SK-N-SH (cell line): ENCODE results near the gene SEZ6. TPM values are rescaled to one million over a fixed set of nuclear protein-coding genes. Genes with fewer than 3 reads are reported as not detected.

Experiments
- CTCF ChIA-PET: fragments of 300-600, 350-600 bp; formaldehyde crosslinking; extraction: SDS; loops from one replicate; lab custom pipeline; 2021; lab: Yijun Ruan, JAX
- POLR2A ChIA-PET: fragments of 350-600 bp; sonication (Branson Sonifier 250); formaldehyde crosslinking; extraction: SDS; loops from one replicate; lab custom pipeline; 2020; ENCODE audit warnings: antibody characterized with exemption, inconsistent platforms; lab: Yijun Ruan, JAX
- DNase-seq: peaks from one replicate; pipeline ENCODE4 v3.0.0; 2012
- H2AFZ ChIP-seq: fragments of 200-600 bp; sonication (generic); 2 replicates; pipeline ENCODE4 v1.8.1; 2016; ENCODE audit warnings: antibody characterized with exemption, mild to moderate bottlenecking, low read depth
- H3F3A ChIP-seq: fragments of 200-600 bp; sonication (generic); replicated peaks from 2 replicates; pipeline ENCODE3; 2016; ENCODE audit warnings: antibody characterized with exemption, mild to moderate bottlenecking; ENCODE audit not compliant: insufficient read depth
- H3K27ac ChIP-seq, 2 experiments: fragments of 200-500 bp in 1 of 2; fragments of 200-600 bp in 1 of 2; sonication (Bioruptor generic) in 1 of 2; sonication (generic), shearing (Covaris generic) in 1 of 2; 2 replicates each; pipeline versions ENCODE4 v1.5.1 to v1.6.1; 2014 to 2016; ENCODE audit warnings: low read depth in 2 of 2, inconsistent platforms in 1 of 2, low read length in 1 of 2, mild to moderate bottlenecking in 1 of 2, mixed read lengths in 1 of 2
- H3K27me3 ChIP-seq: fragments of 200-600 bp; sonication (generic), shearing (Covaris generic); 2 replicates; pipeline ENCODE4 v1.6.1; 2016; ENCODE audit warnings: mixed run types; ENCODE audit not compliant: insufficient read depth
- H3K36me3 ChIP-seq, 2 experiments: fragments of 200-500 bp in 1 of 2; fragments of 200-600 bp in 1 of 2; sonication (Bioruptor generic) in 1 of 2; sonication (generic) in 1 of 2; replicated peaks in 1 of 2; 2 replicates each; pipeline versions ENCODE3 to v1.5.1; 2014 to 2016; ENCODE audit warnings: low read length in 1 of 2, mild to moderate bottlenecking in 1 of 2; ENCODE audit not compliant: insufficient read depth in 2 of 2, control insufficient read depth in 1 of 2
- H3K4me1 ChIP-seq, 2 experiments: fragments of 200-500 bp in 1 of 2; fragments of 200-600 bp in 1 of 2; sonication (Bioruptor generic) in 1 of 2; sonication (generic), shearing (Covaris generic) in 1 of 2; 2 replicates each; pipeline versions ENCODE4 v1.5.1 to v1.6.1; 2014 to 2016; ENCODE audit warnings: low read depth in 1 of 2, low read length in 1 of 2, mixed run types in 1 of 2; ENCODE audit not compliant: insufficient read depth in 2 of 2, control insufficient read depth in 1 of 2
- H3K4me2 ChIP-seq: fragments of 200-600 bp; sonication (generic), shearing (Covaris generic); 2 replicates; pipeline ENCODE4 v1.6.1; 2017; ENCODE audit warnings: mixed run types
- H3K4me3 ChIP-seq, 2 experiments: fragments of 200-500 bp in 1 of 2; fragments of 200-600 bp in 1 of 2; sonication (Bioruptor generic) in 1 of 2; sonication (generic), shearing (Covaris generic) in 1 of 2; 2 replicates each; pipeline versions ENCODE4 v1.5.1 to v1.8.1; 2014 to 2016; ENCODE audit warnings: low read depth in 2 of 2, inconsistent platforms in 1 of 2, low read length in 1 of 2, mild to moderate bottlenecking in 1 of 2, mixed read lengths in 1 of 2, moderate library complexity in 1 of 2
- H3K79me2 ChIP-seq: fragments of 200-600 bp; sonication (generic); 2 replicates; pipeline ENCODE4 v1.8.1; 2017; ENCODE audit warnings: mild to moderate bottlenecking; ENCODE audit not compliant: insufficient read depth
- H3K9ac ChIP-seq: fragments of 200-600 bp; sonication (generic); 2 replicates; pipeline ENCODE4 v1.6.1; 2017; ENCODE audit warnings: mixed run types
- H3K9me2 ChIP-seq: fragments of 200-600 bp; sonication (generic); 2 replicates; pipeline ENCODE4 v1.6.1; 2017; ENCODE audit warnings: mixed run types
- H3K9me3 ChIP-seq: fragments of 200-600 bp; sonication (generic); 2 replicates; pipeline ENCODE4 v1.6.1; 2017; ENCODE audit warnings: mixed run types, mild to moderate bottlenecking, moderate library complexity
- H4K20me1 ChIP-seq: fragments of 200-600 bp; sonication (generic); 2 replicates; pipeline ENCODE4 v1.6.1; 2017; ENCODE audit warnings: mild to moderate bottlenecking, mixed run types; ENCODE audit not compliant: insufficient read depth
- CHD2 ChIP-seq: fragments of 150-350 bp; IDR thresholded peaks from 2 replicates; pipeline ENCODE4 v1.6.1; 2018; ENCODE audit warnings: low read length; ENCODE audit not compliant: partially characterized antibody
- ELF1 ChIP-seq: IDR thresholded peaks from 2 replicates; pipeline ENCODE4 v1.4.0; 2012
- FOXM1 ChIP-seq: IDR thresholded peaks from 2 replicates; pipeline ENCODE4 v1.4.0; 2012; ENCODE audit warnings: low read depth, mild to moderate bottlenecking
- GABPA ChIP-seq: IDR thresholded peaks from 2 replicates; pipeline ENCODE4 v1.4.0; 2012; ENCODE audit warnings: low read depth, mild to moderate bottlenecking
- JUND ChIP-seq: IDR thresholded peaks from 2 replicates; pipeline ENCODE4 v1.4.0; 2012
- MAX ChIP-seq: IDR thresholded peaks from 2 replicates; pipeline ENCODE4 v1.4.0; 2012; ENCODE audit warnings: low read depth
- MEF2A ChIP-seq: IDR thresholded peaks from 2 replicates; pipeline ENCODE4 v1.4.0; 2012; ENCODE audit warnings: low read depth, borderline replicate concordance
- NFIC ChIP-seq: IDR thresholded peaks from 2 replicates; pipeline ENCODE4 v1.4.0; 2012; ENCODE audit warnings: borderline replicate concordance
- RAD21 ChIP-seq: IDR thresholded peaks from 2 replicates; pipeline ENCODE4 v1.6.1; 2012; ENCODE audit warnings: mild to moderate bottlenecking, low read length
- RCOR1 ChIP-seq: fragments of 150-350 bp; IDR thresholded peaks from 2 replicates; pipeline ENCODE4 v1.6.1; 2017; ENCODE audit warnings: antibody characterized with exemption, low read length
- RFX5 ChIP-seq: IDR thresholded peaks from 2 replicates; pipeline ENCODE4 v1.6.1; 2012; ENCODE audit warnings: mild to moderate bottlenecking, improper control_type of control experiment, low read length
- RXRA ChIP-seq: IDR thresholded peaks from 2 replicates; pipeline ENCODE4 v1.4.0; 2012; ENCODE audit warnings: low read depth, mild to moderate bottlenecking, borderline replicate concordance
- SMC3 ChIP-seq: IDR thresholded peaks from 2 replicates; pipeline ENCODE4 v1.6.1; 2012; ENCODE audit warnings: low read depth, low read length, improper control_type of control experiment
- TAF1 ChIP-seq: IDR thresholded peaks from 2 replicates; pipeline ENCODE4 v1.6.1; 2012; ENCODE audit warnings: low read depth, mild to moderate bottlenecking, low read length, moderate library complexity, borderline replicate concordance
- TEAD4 ChIP-seq: IDR thresholded peaks from 2 replicates; pipeline ENCODE4 v1.4.0; 2012; ENCODE audit warnings: mild to moderate bottlenecking, borderline replicate concordance; ENCODE audit not compliant: insufficient read depth
- YY1 ChIP-seq: IDR thresholded peaks from 2 replicates; pipeline ENCODE4 v1.4.0; 2012; ENCODE audit warnings: low read depth, mild to moderate bottlenecking
- ZBTB33 ChIP-seq: IDR thresholded peaks from 2 replicates; pipeline ENCODE4 v1.4.0; 2012; ENCODE audit warnings: low read depth, borderline replicate concordance
- WGBS: methylation state at CpG from one replicate; pipeline ENCODE4 v1.1.6; 2017; ENCODE audit warnings: low lambda C conversion rate; 5-methylcytosine and 5-hydroxymethylcytosine counted together
- polyA plus RNA-seq, 3 experiments: library from polyadenylated mRNA; depleted of rRNA; stranded (reverse); fragments of >200 nt; gene quantifications; 2 replicates each; pipeline ENCODE4 v1.2.3, GENCODE V29; 2012

SEZ6 gene
- polyA plus RNA-seq, 1 of the 3 experiments (the other 2 are of a cell fraction), result 0.12 TPM

GRCh38 chr17:29021226-29021625 lies 15.4 kb upstream of the SEZ6 start:
- TF ChIP-seq FOXM1, result no peak
- TF ChIP-seq CHD2, result no peak
- no peak for TF ChIP-seq JUND
- no peak for TF ChIP-seq RCOR1
- TF ChIP-seq MAX, result no peak
- no peak for TF ChIP-seq TEAD4
- TF ChIP-seq NFIC, result no peak
- TF ChIP-seq TAF1, result no peak
- no peak for TF ChIP-seq RAD21
- no peak for TF ChIP-seq GABPA
- TF ChIP-seq ZBTB33, result no peak
- no peak for TF ChIP-seq YY1
- TF ChIP-seq ELF1, result no peak
- TF ChIP-seq RFX5, result no peak
- no peak for TF ChIP-seq SMC3
- TF ChIP-seq MEF2A, result no peak
- no peak for TF ChIP-seq RXRA
- DNase-seq, result no peak
- H3K79me2 ChIP-seq, result no peaks in the 10 kb centered on the region
- no peaks in the 10 kb centered on the region for H3K9me2 ChIP-seq
- H3K4me3 ChIP-seq, result no peak overlapping the region
- no peak overlapping the region for H3K4me2 ChIP-seq
- peaks cover 26% of the 10 kb centered on the region; the same call in 1 of the 2 replicates for H3K27me3 ChIP-seq
- H3K9ac ChIP-seq, result no peak overlapping the region
- H3K9me3 ChIP-seq, result no peaks in the 10 kb centered on the region
- no peaks in the 10 kb centered on the region for H3K36me3 ChIP-seq
- no peak overlapping the region for H2AFZ ChIP-seq
- peaks cover 0 to 5% of the 10 kb centered on the region in 2 experiments; a peak in 1 of 4 replicates for H3K4me1 ChIP-seq
- no peak overlapping the region for H3K27ac ChIP-seq
- POLR2A ChIA-PET, result no interaction called here
- no peaks in the 10 kb centered on the region for H4K20me1 ChIP-seq
- CTCF ChIA-PET, result interaction anchor here (0.6 to 0.9 kb wide), 2 partner anchors 21 to 103 kb away, joined by 3 read pairs; no protein-coding TSS in a partner anchor
- H3F3A ChIP-seq, result no peaks in the 10 kb centered on the region
- 53% methylated on average over 7 of the region's 7 CpGs for WGBS

GRCh38 chr17:29020576-29020975 lies 14.7 kb upstream of the SEZ6 start:
- CTCF ChIA-PET, result interaction anchor here (0.6 to 2.5 kb wide), 6 partner anchors 10 to 103 kb away, joined by 3 to 8 read pairs (median 4); no protein-coding TSS in a partner anchor
- TF ChIP-seq TEAD4, result no peak
- TF ChIP-seq FOXM1, result no peak

More at GRCh38 chr17:29020576-29020975, 14.7 kb upstream of the SEZ6 start:
- no peak overlapping the region for H3K4me3 ChIP-seq
- H3K36me3 ChIP-seq, result no peaks in the 10 kb centered on the region
- no peak for DNase-seq
- H4K20me1 ChIP-seq, result no peaks in the 10 kb centered on the region
- POLR2A ChIA-PET, result no interaction called here
- H2AFZ ChIP-seq, result no peak overlapping the region
- H3K27me3 ChIP-seq, result peaks cover 26% of the 10 kb centered on the region; the same call in 1 of the 2 replicates
- H3K9me3 ChIP-seq, result no peaks in the 10 kb centered on the region
- peaks cover 0 to 5% of the 10 kb centered on the region in 2 experiments; a peak in 1 of 4 replicates for H3K4me1 ChIP-seq
- no peaks in the 10 kb centered on the region for H3F3A ChIP-seq
- no peak overlapping the region for H3K27ac ChIP-seq
- no peaks in the 10 kb centered on the region for H3K79me2 ChIP-seq
- H3K9ac ChIP-seq, result no peak overlapping the region
- no peaks in the 10 kb centered on the region for H3K9me2 ChIP-seq
- WGBS, result 72% methylated on average over 4 of the region's 8 CpGs
- H3K4me2 ChIP-seq, result no peak overlapping the region
